Coronary artery (tissue), 2 donors: Measurements from ENCODE around the gene PSMC5.

Source experiments
- DNase-seq: peaks from one replicate; pipeline ENCODE4 v3.0.0-alpha.2; 2017; ENCODE audit warnings: low spot score
- H3K27ac ChIP-seq, 2 donors: fragments of 200-600 bp; sonication (generic); one replicate each; pipeline ENCODE4 v1.5.1; 2016 to 2019
- H3K4me3 ChIP-seq: fragments of 200-600 bp; sonication (generic); 2 replicates; pipeline ENCODE4 v1.5.1; 2016; ENCODE audit warnings: mild to moderate bottlenecking, moderate library complexity
- CTCF ChIP-seq: fragments of 200-600 bp; sonication (generic); IDR thresholded peaks from one replicate; pipeline ENCODE4 v1.5.1; 2019; ENCODE audit warnings: antibody characterized with exemption

Gene PSMC5

GRCh38 chr17:63827002-63827800 is at the start of gene PSMC5, which contains the start of gene FTSJ3:
Gene PSMC5 (plus strand): TSS chr17:63827431. CDS start chr17:63827491, 60 bp downstream.
Gene FTSJ3 (minus strand): TSS chr17:63827663. CDS start chr17:63826902, 761 bp downstream.
- Histone ChIP-seq H3K4me3 (peak within 1 kb of the TSS; percentile 83), H3K27ac (peak within 1 kb of the TSS; percentile 84 to 91)
- DNase-seq = peak; percentile 97
- TF ChIP-seq CTCF = no peak

GRCh38 chr17:63780507-63780906 is 46.7 kb upstream of the PSMC5 start:
- Histone ChIP-seq H3K4me3 (no peak overlapping the region), H3K27ac (no peak overlapping the region)
- no peak for TF ChIP-seq CTCF
- no peak for DNase-seq

GRCh38 chr17:63780928-63781327 is 46.3 kb upstream of the PSMC5 start:
- DNase-seq = no peak
- no peak for TF ChIP-seq CTCF
- no peak overlapping the region for H3K27ac ChIP-seq
- no peak overlapping the region for H3K4me3 ChIP-seq

DNA sequence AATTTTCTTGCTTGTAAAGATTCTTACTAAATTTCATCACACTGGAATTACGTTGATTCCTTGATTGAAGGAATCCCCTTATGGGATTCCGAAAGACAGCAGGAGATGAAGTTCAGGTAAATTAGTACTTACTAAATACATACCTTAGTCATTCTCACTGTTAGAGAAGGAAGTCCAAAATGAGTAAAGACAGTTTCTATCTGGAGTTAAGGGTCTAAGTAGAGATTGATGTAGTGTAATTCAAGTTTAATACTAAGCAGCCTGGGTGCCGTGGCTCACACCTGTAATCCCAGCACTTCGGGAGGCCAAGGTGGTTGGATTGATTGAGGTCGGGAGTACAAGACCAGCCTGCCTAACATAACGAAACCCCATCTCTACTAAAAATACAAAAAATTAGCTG is 43.7 kb upstream of the PSMC5 start:
- H3K4me3 ChIP-seq = no peak overlapping the region
- TF ChIP-seq CTCF = no peak
- DNase-seq = no peak
- H3K27ac ChIP-seq = no peak overlapping the region

DNA sequence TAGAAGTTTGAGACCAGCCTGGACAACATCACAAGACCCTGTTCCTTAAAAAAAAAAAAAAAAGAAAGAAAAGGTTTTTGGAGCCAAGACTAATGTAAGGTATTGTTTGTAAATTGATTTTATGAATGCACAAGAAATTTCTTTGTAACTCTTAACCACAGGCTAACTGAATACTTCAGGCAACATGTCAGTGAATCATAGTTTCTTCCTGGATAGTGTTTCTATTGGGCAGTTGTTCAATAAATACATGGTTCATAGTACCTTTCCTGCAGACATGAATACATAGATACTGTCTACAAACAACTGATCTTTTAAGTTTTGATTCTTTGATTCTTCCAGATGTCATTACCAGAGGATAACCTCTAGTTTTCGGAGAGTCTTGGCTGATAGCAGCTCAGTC is 41.7 kb upstream of the PSMC5 start:
- no peak for DNase-seq
- H3K27ac ChIP-seq = no peak overlapping the region
- H3K4me3 ChIP-seq = no peak overlapping the region
- TF ChIP-seq CTCF = no peak

- DNase-seq = no peak
- Histone ChIP-seq H3K4me3 (no peak overlapping the region), H3K27ac (no peak overlapping the region)
- no peak for TF ChIP-seq CTCF
Observed at GRCh38 chr17:63786117-63786516, 41.1 kb upstream of the PSMC5 start.
